ENCODE measurements around the gene IFT122.

The IFT122 gene

GRCh38 chr3:129416415-129416814 is 23.6 kb upstream of the IFT122 start:
- no peak for DNase-seq (ENCODE audit: low read depth)

- no peak for DNase-seq (ENCODE audit: low read depth)
Observed at GRCh38 chr3:129417326-129417725, 22.7 kb upstream of the IFT122 start.

- DNase-seq (ENCODE audit: low read depth) = no peak
Observed at GRCh38 chr3:129418041-129418973, 21.7 kb upstream of the IFT122 start.

DNA sequence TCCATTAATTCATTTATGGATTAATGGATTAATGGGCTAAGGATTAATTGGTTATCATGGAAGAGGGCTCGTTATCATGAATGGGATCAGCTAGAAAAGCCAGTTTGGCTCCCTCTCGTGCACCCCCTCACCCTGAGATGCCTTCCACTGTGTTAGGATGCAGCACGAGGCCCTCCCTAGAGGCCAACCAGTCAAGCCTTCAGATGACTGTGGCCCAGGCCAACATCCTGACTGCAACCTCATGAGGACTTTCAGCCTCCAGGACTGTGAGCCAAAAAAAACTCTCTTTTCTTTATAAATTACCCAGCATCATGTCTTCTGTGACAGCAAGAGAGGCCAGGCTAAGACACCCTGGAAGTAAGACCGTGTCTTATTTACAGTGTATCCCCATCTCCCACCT is 20.5 kb upstream of the IFT122 start:
- no peak for DNase-seq (ENCODE audit: low read depth)

GRCh38 chr3:129421236-129421883 is 18.7 kb upstream of the IFT122 start:
- no peak for DNase-seq (ENCODE audit: low read depth)

GRCh38 chr3:129421988-129422745 is 17.9 kb upstream of the IFT122 start:
- no peak for DNase-seq (ENCODE audit: low read depth)

- DNase-seq (ENCODE audit: low read depth) = no peak
Observed at GRCh38 chr3:129422897-129423296, 17.1 kb upstream of the IFT122 start.

DNA sequence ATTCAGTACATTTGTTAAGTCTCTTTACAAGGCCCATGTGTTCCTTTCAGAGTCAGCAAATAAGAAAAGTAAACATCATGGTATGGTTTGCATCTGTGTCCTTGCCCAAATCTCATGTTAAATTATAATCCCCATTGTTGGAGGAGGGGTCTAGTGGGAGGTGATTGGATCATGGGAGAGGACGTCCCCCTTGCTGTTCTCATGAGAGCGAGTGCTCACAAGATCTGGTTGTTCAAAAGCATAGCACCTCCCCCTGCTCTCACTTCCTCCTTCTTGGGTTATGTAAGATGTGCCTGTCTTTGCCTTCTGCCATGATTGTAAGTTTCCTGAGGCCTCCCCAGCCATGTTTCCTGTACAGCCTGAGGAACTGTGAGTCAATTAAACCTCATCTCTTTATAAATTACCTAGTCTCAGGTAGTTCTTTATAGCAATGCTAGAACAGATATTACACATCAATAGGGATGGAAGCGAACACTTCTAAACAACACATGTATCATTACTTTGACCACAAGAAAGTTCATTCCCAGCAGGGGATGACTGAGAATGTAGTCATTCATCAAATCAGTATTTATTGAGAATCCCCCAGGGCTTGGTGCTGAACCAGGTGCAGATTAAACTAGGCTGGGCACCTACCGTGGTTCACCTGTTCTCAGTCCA is 15.7 kb upstream of the IFT122 start:
- no peak for DNase-seq (ENCODE audit: low read depth)

DNA sequence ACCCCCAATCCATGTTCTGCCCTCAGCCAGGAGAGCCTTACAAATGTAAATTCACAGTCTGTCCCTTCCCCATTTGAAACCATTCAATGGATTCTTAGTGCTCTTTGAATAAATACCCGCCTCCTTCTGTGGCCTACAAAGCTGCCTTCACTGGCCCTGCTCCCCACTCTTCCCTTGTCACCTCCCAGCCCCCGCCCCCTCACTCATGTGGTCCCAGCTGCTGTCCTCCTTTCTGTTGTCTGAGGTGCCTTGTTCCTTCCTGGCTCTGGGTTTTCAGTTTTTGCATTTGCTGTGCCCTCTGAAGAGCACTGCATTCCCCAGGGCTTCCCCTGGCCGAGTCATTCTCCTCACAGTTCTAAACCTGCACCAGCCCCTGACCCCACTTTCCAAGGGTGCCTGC is 14.8 kb upstream of the IFT122 start:
- no peak for DNase-seq (ENCODE audit: low read depth)

GRCh38 chr3:129425619-129426018 is 14.4 kb upstream of the IFT122 start:
- DNase-seq (ENCODE audit: low read depth) = no peak

- no peak for DNase-seq (ENCODE audit: low read depth)
Observed at GRCh38 chr3:129428007-129428375, 12.0 kb upstream of the IFT122 start.

GRCh38 chr3:129428376-129429079 is 11.5 kb upstream of the IFT122 start, which contains the start of gene EFCAB12:
TSS of gene EFCAB12 (minus strand) at chr3:129428636. CDS start at chr3:129428488, 148 bp downstream.
- DNase-seq (ENCODE audit: low read depth) = peak; percentile 82

GRCh38 chr3:129429080-129429451 is 11.0 kb upstream of the IFT122 start:
- no peak for DNase-seq (ENCODE audit: low read depth)

DNA sequence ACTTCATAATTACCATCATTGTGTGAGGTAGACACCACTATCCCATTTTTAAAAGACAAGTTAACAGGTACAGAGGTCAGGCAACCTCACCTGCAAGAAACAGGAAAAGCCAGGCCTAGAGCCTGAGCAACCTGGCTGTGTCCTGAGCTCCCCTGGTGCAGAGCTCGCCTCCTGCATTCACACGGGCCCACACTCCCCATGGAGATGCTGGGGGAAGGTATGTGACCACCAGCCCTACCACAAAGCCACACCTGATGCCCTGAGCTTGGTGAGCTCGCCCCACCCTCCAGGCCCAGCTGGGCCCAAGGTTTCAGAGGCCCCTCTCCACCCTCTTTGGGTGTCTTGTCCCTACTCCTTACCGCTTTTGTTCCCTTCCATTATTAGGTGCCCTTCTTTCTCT is 10.4 kb upstream of the IFT122 start:
- DNase-seq (ENCODE audit: low read depth) = no peak

DNA sequence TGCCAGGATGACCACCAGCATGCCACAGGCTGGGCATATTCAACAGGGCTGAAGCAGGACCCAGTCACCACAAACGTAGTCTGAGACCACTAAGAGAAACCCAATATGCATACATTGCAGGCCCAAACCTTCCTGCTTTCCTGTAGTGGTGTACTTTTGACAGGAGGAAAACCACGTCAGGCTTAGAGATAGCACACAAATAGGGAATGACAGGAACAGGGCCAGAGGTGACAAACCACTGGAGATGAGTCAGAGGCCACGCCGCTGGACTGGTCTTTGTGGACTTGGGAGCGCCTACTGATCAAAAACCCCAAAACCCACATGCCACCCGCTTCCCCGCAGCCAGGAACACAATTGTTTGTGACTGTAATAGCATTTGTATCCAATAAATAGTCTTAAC is 8.0 kb upstream of the IFT122 start:
- DNase-seq (ENCODE audit: low read depth) = no peak

DNA sequence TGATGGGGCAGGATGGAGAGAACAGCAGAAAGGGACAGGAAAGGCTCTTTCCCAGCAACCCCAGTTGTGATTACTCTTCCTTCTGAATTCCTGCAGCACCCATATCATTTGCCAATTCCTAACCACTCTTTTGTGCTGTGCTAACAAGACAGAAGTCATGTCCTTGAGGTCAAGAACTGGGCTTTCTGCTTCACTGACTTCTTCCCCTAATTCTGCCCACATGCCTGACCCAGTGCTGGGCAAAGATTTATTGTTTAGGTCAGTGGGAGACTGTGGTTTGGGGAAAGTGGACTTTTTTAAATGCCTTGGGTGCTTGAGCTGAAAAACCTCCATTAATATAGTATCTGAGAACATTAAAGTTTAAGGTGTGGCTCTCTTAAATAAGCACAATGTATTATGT is 7.4 kb upstream of the IFT122 start:
- DNase-seq (ENCODE audit: low read depth) = no peak

GRCh38 chr3:129433565-129433964 is 6.5 kb upstream of the IFT122 start:
- no peak for DNase-seq (ENCODE audit: low read depth)

GRCh38 chr3:129434140-129434539 is 5.9 kb upstream of the IFT122 start:
- no peak for DNase-seq (ENCODE audit: low read depth)

DNA sequence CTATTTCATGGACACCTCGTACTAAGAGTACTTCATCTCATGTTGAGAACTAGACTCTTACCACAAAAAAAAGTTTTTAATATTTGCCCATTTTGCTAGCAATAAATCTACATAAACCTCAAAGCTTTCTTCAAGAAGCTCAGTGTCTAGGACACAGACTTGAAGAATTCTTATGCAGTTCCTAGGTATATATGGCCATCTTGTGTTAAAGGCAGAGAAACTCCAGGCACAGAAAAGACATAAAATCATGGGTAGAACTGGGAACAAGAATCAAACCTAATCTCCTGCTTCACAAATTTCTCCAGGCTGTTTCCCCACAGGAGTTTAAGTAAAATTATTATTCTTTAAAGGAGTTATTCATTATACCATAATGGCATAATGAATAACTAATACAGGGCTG is 4.7 kb upstream of the IFT122 start:
- DNase-seq (ENCODE audit: low read depth) = no peak

GRCh38 chr3:129439226-129439816 is 703 bp upstream of the IFT122 start:
- DNase-seq (ENCODE audit: low read depth) = peak; percentile 23

- DNase-seq (ENCODE audit: low read depth) = no peak
Observed at GRCh38 chr3:129440618-129441190, 680 bp downstream of the IFT122 start.
